Fibroblast of lung (primary cell): ENCODE data around the gene UST. TPM values are rescaled to one million over a fixed set of nuclear protein-coding genes. Genes with fewer than 3 reads are reported as not detected.

Experiments used
- DNase-seq, 2 donors: peaks; one replicate each; pipeline versions ENCODE4 v3.0.0 to v3.0.0-alpha.2; 2010; ENCODE audit warnings: low read depth in 2 of 2
- H2AFZ ChIP-seq: 2 replicates; pipeline ENCODE4 v1.5.1; 2012; ENCODE audit warnings: low read length, control low read depth, inconsistent platforms
- H3K27ac ChIP-seq: 2 replicates; pipeline ENCODE4 v1.5.1; 2011; ENCODE audit warnings: low read length, control low read depth; ENCODE audit not compliant: insufficient read depth
- H3K27me3 ChIP-seq: 2 replicates; pipeline ENCODE4 v1.5.1; 2011; ENCODE audit warnings: mild to moderate bottlenecking, low read length; ENCODE audit not compliant: control insufficient read depth, insufficient read depth
- H3K36me3 ChIP-seq: 2 replicates; pipeline ENCODE4 v1.5.1; 2011; ENCODE audit warnings: low read length; ENCODE audit not compliant: control insufficient read depth, insufficient read depth
- H3K4me1 ChIP-seq: 2 replicates; pipeline ENCODE4 v1.5.1; 2011; ENCODE audit warnings: low read length; ENCODE audit not compliant: control insufficient read depth, insufficient read depth; ENCODE audit errors: extremely low read depth
- H3K4me2 ChIP-seq: 2 replicates; pipeline ENCODE4 v1.5.1; 2011; ENCODE audit warnings: low read length, control low read depth; ENCODE audit not compliant: insufficient read depth; ENCODE audit errors: extremely low read depth
- H3K4me3 ChIP-seq, 4 experiments: fragments of 200-600 bp in 1 of 4; sonication (generic) in 1 of 4; replicated peaks in 1 of 4; 2 replicates each; pipeline ENCODE4 v1.5.1; 2011 to 2016; ENCODE audit warnings: low read length in 4 of 4, low read depth in 3 of 4, mild to moderate bottlenecking in 3 of 4, control low read depth in 2 of 4, inconsistent platforms in 1 of 4, mixed read lengths in 1 of 4; ENCODE audit not compliant: insufficient read depth in 1 of 4; ENCODE audit errors: control extremely low read depth in 1 of 4
- H3K79me2 ChIP-seq: 2 replicates; pipeline ENCODE4 v1.5.1; 2012; ENCODE audit warnings: mild to moderate bottlenecking, low read length, inconsistent platforms; ENCODE audit not compliant: control insufficient read depth, insufficient read depth
- H3K9ac ChIP-seq: 2 replicates; pipeline ENCODE4 v1.5.1; 2011; ENCODE audit warnings: mild to moderate bottlenecking, low read length, control low read depth; ENCODE audit not compliant: insufficient read depth
- H3K9me3 ChIP-seq: 2 replicates; pipeline ENCODE4 v1.5.1; 2012; ENCODE audit warnings: low read depth, low read length; ENCODE audit not compliant: control insufficient read depth, insufficient read depth
- H4K20me1 ChIP-seq: 2 replicates; pipeline ENCODE4 v1.5.1; 2011; ENCODE audit warnings: low read length; ENCODE audit not compliant: control insufficient read depth, insufficient read depth; ENCODE audit errors: extremely low read depth
- EZH2 ChIP-seq: IDR thresholded peaks from 2 replicates; pipeline ENCODE4 v1.5.1; 2012; ENCODE audit warnings: low read length, control low read depth, mild to moderate bottlenecking; ENCODE audit errors: missing control alignments
- polyA plus RNA-seq, 2 donors: library from polyadenylated mRNA; depleted of rRNA in 1 of 2; stranded (reverse) in 1 of 2; unstranded in 1 of 2; fragments of >200 nt; gene quantifications; 2 replicates each; pipeline ENCODE4 v1.2.1, GENCODE V29; 2011 to 2012; ENCODE audit warnings: missing spikeins in 1 of 2
- total RNA-seq: library from RNA; depleted of rRNA; stranded (reverse); fragments of >200 nt; gene quantifications from 2 replicates; pipeline ENCODE4 v1.2.1, GENCODE V29; 2014
- TF ChIP-seq, protein P1 (sequence below), 2 donors: IDR thresholded peaks in 1 of 2; conservative IDR thresholded peaks in 1 of 2; 1 replicate in 1 of 2; 2 replicates in 1 of 2; pipeline ENCODE4 v1.5.1; 2011 to 2012; ENCODE audit warnings: low read length in 2 of 2, control low read depth in 1 of 2, inconsistent platforms in 1 of 2, low read depth in 1 of 2, mild to moderate bottlenecking in 1 of 2

The UST gene
- total and polyA plus RNA-seq, 2 donors (not counting 1 experiment from before 2014, with no cell fraction given) = 6.8 to 19.5 TPM

DNA sequence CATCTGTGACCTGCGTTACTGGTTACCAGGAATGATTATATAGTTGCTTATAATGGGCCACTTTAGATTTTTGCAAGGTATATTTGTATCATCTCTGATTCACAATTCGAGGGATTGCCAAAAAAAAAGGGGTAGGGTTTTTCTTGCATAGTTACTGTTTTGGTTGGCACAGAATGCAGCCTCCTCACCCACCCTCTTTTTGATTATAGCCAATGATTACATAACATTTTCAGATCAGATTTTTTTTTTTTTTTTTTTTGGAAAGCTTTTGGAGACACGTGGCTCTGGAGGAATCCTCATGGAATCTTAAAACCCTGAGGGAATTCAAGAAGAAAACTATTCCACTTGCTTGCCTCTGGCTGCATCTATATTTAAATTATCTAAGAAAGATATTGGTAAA lies 53.7 kb downstream of the UST start:
- no peak overlapping the region for H2AFZ ChIP-seq
- no peak overlapping the region for H3K4me2 ChIP-seq
- no peaks in the 10 kb centered on the region for H3K9me3 ChIP-seq
- H3K9ac ChIP-seq = no peak overlapping the region
- H3K36me3 ChIP-seq = no peaks in the 10 kb centered on the region
- peak; percentile 39 to 76 for DNase-seq
- H3K27ac ChIP-seq = no peak overlapping the region
- H3K79me2 ChIP-seq = no peaks in the 10 kb centered on the region
- H4K20me1 ChIP-seq = no peaks in the 10 kb centered on the region
- TF ChIP-seq, protein P1, sequence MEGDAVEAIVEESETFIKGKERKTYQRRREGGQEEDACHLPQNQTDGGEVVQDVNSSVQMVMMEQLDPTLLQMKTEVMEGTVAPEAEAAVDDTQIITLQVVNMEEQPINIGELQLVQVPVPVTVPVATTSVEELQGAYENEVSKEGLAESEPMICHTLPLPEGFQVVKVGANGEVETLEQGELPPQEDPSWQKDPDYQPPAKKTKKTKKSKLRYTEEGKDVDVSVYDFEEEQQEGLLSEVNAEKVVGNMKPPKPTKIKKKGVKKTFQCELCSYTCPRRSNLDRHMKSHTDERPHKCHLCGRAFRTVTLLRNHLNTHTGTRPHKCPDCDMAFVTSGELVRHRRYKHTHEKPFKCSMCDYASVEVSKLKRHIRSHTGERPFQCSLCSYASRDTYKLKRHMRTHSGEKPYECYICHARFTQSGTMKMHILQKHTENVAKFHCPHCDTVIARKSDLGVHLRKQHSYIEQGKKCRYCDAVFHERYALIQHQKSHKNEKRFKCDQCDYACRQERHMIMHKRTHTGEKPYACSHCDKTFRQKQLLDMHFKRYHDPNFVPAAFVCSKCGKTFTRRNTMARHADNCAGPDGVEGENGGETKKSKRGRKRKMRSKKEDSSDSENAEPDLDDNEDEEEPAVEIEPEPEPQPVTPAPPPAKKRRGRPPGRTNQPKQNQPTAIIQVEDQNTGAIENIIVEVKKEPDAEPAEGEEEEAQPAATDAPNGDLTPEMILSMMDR (conservative IDR thresholded peaks at IDR 0.05 in 1 of 2, IDR thresholded peaks at IDR 0.05 in 1 of 2; ENCODE audit: low read depth in 1 of 2, low read length in 2 of 2) = no peak
- TF ChIP-seq EZH2 = no peak
- H3K4me3 ChIP-seq = no peak overlapping the region
- no peaks in the 10 kb centered on the region for H3K27me3 ChIP-seq
- H3K4me1 ChIP-seq = peaks cover 4% of the 10 kb centered on the region

DNA sequence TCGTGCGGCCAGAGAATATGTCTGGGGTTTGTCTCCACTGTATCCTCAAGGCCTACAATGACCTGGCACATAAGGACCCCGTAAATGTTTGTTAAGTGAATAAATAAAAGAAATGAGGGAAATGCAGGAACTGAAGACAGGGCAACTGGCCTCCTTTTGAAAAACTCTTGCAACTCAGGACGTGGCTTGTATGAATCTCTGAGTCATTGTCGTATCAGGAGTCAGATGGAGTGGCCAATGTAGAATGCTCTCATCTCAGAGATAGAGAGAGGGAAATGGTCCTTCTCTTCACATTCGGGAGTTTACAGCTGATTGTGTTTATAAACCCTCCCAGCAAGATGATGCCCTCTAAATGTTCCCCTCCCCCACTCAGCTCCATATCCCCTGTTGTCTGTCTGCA lies 57.1 kb downstream of the UST start:
- Histone ChIP-seq H3K4me3 (no peak overlapping the region), H3K27ac (no peak overlapping the region), H3K4me2 (no peak overlapping the region), H3K27me3 (no peaks in the 10 kb centered on the region), H4K20me1 (no peaks in the 10 kb centered on the region), H3K4me1 (peaks cover 4% of the 10 kb centered on the region), H3K9me3 (no peaks in the 10 kb centered on the region), H2AFZ (no peak overlapping the region), H3K79me2 (no peaks in the 10 kb centered on the region), H3K9ac (no peak overlapping the region), H3K36me3 (no peaks in the 10 kb centered on the region)
- peak in 1 of 2 donors; percentile 9 for DNase-seq
- no peak for TF ChIP-seq EZH2
- TF ChIP-seq, protein P1 (conservative IDR thresholded peaks at IDR 0.05 in 1 of 2, IDR thresholded peaks at IDR 0.05 in 1 of 2; ENCODE audit: low read depth in 1 of 2, low read length in 2 of 2) = no peak

DNA sequence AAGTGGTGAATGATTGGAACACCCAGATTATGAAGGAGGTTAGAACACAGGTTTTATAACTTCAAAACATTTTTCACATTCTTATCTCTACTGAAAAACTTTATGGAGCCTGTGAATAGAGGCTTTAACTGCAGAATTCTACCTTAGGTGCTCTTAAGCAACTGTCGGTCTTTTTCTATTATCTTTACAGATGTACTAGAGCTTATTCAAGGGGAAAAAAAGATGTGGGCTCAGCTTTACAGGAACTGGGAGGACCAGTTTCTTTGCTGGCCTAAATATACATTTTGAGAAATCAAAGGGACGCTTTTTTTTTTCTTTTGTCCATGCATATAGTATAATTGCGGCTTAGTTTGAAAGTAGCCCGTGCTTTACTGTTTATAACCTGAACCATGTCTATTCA lies 58.9 kb downstream of the UST start:
- no peaks in the 10 kb centered on the region for H3K27me3 ChIP-seq
- no peaks in the 10 kb centered on the region for H3K9me3 ChIP-seq
- no peak for DNase-seq
- H2AFZ ChIP-seq = no peak overlapping the region
- no peak overlapping the region for H3K4me2 ChIP-seq
- peaks cover 3% of the 10 kb centered on the region for H3K4me1 ChIP-seq
- no peaks in the 10 kb centered on the region for H4K20me1 ChIP-seq
- H3K9ac ChIP-seq = no peak overlapping the region
- peak overlapping the region in 3 of 4 experiments; percentile 2 to 33 (median 24) for H3K4me3 ChIP-seq
- H3K27ac ChIP-seq = no peak overlapping the region
- no peaks in the 10 kb centered on the region for H3K36me3 ChIP-seq
- no peak for TF ChIP-seq EZH2
- TF ChIP-seq, protein P1 (conservative IDR thresholded peaks at IDR 0.05 in 1 of 2, IDR thresholded peaks at IDR 0.05 in 1 of 2; ENCODE audit: low read depth in 1 of 2, low read length in 2 of 2) = no peak
- no peaks in the 10 kb centered on the region for H3K79me2 ChIP-seq
